Subcutaneous adipose tissue (tissue), 4 donors: ENCODE data around the gene MARK2. TPM values are rescaled to one million over a fixed set of nuclear protein-coding genes. Genes with fewer than 3 reads are reported as not detected.

Experiments
- total RNA-seq, 4 donors: library from RNA; depleted of rRNA; stranded (reverse); fragments of >200 nt; gene quantifications; one replicate each; pipeline ENCODE4 v1.1.0, GENCODE V29; 2016
- TF ChIP-seq, protein P1 (sequence below): fragments of 450-650 bp; IDR thresholded peaks from one replicate; pipeline ENCODE4 v1.5.1; 2016; ENCODE audit warnings: low read depth, mild to moderate bottlenecking, control low read depth, antibody characterized with exemption, moderate library complexity

MARK2 gene
- total RNA-seq, 4 donors from 2014 or later, result 9.9 to 16.4 (median 13.3) TPM

DNA sequence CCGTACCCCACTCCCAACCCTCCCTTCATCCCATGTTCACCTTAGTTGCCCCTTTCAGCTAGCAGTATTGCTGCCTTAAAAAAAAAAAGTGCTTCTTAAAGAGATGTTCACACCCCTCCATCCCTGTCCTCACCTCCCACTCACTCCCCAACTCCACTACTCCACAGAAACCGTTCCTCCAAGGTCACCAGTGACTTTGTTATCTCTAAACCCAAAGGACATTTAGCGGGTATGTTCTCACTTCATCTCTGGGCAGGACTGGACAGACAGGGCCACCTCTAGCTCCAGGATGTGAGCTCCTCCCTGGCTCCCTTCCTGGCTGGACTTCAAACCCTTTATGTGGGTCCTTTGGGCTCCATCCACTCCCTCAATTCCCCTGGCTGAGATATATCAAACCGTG is 84.4 kb downstream of the MARK2 start:
- TF ChIP-seq, protein P1, sequence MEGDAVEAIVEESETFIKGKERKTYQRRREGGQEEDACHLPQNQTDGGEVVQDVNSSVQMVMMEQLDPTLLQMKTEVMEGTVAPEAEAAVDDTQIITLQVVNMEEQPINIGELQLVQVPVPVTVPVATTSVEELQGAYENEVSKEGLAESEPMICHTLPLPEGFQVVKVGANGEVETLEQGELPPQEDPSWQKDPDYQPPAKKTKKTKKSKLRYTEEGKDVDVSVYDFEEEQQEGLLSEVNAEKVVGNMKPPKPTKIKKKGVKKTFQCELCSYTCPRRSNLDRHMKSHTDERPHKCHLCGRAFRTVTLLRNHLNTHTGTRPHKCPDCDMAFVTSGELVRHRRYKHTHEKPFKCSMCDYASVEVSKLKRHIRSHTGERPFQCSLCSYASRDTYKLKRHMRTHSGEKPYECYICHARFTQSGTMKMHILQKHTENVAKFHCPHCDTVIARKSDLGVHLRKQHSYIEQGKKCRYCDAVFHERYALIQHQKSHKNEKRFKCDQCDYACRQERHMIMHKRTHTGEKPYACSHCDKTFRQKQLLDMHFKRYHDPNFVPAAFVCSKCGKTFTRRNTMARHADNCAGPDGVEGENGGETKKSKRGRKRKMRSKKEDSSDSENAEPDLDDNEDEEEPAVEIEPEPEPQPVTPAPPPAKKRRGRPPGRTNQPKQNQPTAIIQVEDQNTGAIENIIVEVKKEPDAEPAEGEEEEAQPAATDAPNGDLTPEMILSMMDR, result no peak

DNA sequence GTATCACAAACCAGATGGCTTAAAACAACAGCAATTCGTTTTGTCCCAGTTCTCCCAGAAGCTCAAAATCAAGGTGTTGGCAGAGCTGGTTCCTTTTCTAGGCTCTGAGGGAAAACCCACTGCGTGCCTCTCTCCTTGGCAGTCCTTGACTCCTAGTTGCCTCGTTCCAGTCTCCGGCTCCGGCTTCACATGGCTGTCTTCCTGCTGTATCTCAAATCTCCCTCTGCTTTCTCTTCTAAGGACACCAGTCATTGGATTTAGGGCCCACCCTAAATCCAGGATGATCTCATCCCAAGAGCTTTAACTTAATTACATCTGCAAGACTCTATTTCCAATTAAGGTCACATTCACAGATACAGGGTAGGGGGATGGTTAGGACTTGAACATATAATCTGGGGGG is 90.7 kb downstream of the MARK2 start:
- TF ChIP-seq, protein P1, result no peak

DNA sequence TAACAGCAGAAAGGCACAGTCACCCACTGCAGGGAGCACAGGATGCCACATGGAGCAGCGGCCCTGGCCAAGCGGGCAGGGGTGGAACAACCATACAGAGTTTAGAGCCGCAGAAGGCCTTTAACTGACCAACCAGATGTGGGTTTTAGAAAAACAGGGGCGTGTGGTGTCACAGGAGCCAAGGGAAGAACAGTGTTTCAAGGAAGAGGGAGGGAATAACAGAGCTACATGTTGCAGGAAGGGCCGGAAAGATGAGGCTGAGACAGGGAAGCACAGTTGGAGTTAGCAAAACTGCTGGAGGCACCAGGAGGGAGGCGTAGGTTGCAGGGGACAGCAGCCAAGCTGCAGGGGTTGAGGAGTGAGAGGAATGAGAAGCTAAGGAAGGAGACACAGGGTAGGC is 92.1 kb downstream of the MARK2 start:
- TF ChIP-seq, protein P1, result no peak

DNA sequence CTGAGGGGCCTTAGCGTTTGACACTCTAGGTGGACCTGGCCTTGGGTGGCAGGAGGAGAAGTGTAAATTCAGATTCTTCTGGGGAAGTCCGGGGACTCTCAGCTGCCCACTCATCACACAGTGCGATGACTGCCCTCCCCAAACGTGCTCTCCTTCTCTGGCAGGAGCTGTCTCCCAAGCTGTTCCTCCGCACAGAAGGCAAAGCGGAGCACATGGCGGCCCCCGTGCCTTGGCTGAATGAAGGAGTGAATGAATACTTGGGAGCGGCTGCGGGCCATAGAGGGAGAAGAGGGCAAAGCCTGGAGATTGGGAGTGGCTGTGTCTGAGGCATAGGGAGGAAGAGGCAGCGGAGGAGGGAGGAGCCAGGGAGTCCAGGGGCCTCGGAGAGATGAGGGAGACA is 93.0 kb downstream of the MARK2 start:
- TF ChIP-seq, protein P1, result no peak

DNA sequence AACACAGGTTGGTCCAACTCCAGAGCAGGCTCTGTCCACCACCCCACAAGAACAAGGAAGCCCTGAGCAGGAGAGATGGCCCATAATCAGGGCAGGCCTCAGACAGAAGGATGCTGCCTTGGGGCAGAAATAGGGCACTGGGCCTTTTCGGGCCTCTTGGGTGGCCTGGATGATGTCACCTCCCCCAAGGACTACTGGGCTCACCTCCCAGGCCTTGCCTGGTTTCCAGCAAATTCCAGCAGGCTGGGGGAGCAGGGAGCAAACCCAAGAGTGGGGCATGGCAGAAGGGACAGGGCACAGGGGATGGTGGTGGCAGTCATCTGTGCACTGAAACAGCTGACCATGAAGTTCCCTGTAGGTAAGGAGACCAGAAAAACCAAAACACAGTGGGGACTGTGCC is 94.5 kb downstream of the MARK2 start:
- TF ChIP-seq, protein P1, result no peak

DNA sequence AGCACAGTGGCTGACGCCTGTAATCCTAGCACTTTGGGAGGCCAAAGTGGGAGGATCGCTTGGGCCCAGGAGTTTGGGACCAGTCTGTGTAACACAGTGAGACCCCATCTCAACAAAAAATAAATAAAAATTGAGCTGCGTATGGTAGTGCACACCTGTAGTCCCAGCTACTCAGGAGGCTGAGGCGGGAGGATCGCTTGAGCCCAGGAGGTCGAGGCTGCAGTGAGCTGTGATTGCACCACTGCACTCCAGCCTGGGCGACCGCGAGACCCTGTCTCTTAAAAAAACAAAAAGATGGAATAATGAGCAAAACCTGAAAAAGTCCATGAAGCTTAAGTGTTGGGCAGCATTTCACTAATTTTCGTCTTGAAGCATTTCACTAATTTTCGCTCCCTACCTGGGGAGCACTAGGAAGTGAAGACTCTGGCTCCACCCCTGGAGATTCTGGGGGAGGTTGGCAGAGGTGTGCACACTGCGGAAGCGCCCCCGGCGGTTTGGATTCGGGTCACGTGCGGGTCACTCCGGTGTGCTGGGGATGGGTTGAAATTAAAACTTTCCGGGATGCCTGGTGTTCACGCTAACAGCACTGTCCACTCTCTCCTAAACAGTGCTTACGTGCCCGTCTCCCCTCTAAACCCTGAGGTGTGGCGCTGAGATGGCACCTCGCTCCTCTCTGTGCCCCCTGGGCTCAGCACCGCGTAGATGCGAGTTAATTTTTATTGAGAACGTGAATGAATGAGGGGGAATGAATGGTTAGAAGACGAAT is 99.0 kb downstream of the MARK2 start:
- TF ChIP-seq, protein P1, result no peak

DNA sequence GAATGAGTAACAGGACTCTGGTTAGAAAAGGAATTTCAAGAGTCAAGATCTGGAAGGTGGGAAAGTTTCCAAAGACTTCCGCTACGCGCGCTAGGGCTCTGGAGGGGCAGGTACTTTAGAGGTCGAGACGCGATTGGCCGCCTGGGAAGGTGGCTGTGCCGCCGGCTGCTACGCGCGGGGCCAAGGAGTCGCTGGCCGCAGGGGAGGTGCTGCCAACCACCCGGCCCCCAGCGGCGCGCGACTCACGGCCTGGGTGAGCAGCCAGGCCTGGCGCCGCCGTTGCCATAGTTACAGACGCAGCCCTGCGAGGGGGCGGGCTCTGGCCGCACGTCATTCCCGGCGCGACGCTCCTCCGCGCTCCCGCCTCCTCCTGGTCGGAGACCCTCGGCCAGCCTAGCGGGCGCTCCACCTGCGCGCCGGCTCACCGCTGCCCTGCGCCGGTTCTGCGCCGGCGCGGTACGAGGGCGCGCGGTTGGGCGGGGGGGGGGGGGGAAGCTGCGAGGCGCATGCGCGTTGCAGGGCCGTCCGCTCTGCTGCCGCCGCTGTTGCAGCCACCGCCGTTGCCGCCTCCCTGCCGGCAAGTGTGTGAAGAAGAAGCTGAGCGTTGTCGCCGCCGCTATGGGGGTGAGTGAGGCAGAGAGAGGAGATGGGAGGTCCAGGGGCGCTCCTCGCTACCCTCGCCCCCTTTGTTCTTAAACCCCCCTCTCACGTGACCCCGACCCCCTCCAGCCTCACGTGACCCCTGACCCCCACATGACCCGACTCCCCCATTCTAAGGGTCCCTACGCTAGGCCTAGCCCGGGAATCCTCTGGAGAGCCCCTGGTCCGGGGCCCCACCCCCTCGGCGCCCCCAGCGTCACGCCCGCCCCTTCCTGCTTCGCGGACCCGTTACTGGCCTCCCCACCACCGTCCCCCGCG is 99.8 kb downstream of the MARK2 start, which contains the start of gene NAA40:
Gene NAA40 (plus strand): TSS at position 524 of the 918 bp plus-strand sequence. CDS start 95 bp downstream, at position 619.
- TF ChIP-seq, protein P1, result no peak
